OCI-LY3 (cell line): ENCODE data around the gene MAMLD1.

ENCODE experiments used
- CTCF ChIP-seq: fragments of 200-600, 300-600 bp; sonication (generic); IDR thresholded peaks from 2 replicates; pipeline ENCODE4 v1.5.1; 2014; ENCODE audit warnings: antibody characterized with exemption, low read length, low read depth
- EZH2phosphoT487 ChIP-seq: fragments of 200-600 bp; shearing (Covaris generic); IDR thresholded peaks from 2 replicates; pipeline ENCODE4 v1.6.1; 2018; ENCODE audit warnings: antibody characterized with exemption, mixed run types, low read depth

GRCh38 chrX:150405576-150405975, 42.5 kb downstream of the MAMLD1 start:
- 0 out of 2 replicates have a peak, but pooled peaks have one; percentile 7 for TF ChIP-seq CTCF
- TF ChIP-seq EZH2phosphoT487 = no peak
